Epithelial cell of esophagus (primary cell): ENCODE results near the gene MYO16.

Source experiments
- DNase-seq: peaks from one replicate; pipeline ENCODE4 v3.0.0; 2010; ENCODE audit warnings: low read depth
- H3K4me3 ChIP-seq: 2 replicates; pipeline ENCODE4 v1.5.1; 2011; ENCODE audit warnings: mild to moderate bottlenecking, low read length, control low read depth
- CTCF ChIP-seq: IDR thresholded peaks from 2 replicates; pipeline ENCODE4 v1.5.1; 2011; ENCODE audit warnings: low read depth, mild to moderate bottlenecking, low read length, control low read depth, inconsistent platforms; ENCODE audit not compliant: insufficient read depth; ENCODE audit errors: missing control alignments

The MYO16 gene

DNA sequence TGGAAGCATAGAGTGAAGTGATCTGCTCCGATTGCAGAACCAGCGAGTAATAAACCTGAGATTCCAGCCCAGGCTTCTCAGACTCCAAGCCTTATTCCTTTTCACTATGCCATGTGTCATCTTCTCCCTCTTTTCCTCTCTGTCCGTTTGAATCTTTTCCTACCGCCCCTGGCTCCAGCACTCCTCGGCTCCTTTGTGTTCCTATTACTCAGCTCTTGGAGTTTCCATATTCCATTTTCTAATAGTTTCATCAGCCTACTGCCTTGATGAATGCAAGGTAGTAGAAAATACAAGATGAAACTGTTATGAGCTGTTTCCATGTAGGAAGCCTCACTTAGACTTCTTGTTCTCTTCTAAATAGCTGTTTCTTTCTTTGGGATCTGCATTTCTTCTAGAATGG lies 138.6 kb downstream of the MYO16 start:
- no peak overlapping the region for H3K4me3 ChIP-seq
- no peak for TF ChIP-seq CTCF
- no peak for DNase-seq

- no peak overlapping the region for H3K4me3 ChIP-seq
- no peak for TF ChIP-seq CTCF
- peak; percentile 53 for DNase-seq
Measured at GRCh38 chr13:108769213-108770070, 140.0 kb downstream of the MYO16 start.

- no peak for TF ChIP-seq CTCF
- H3K4me3 ChIP-seq: no peak overlapping the region
Measured at GRCh38 chr13:108775597-108775996, 146.2 kb downstream of the MYO16 start.

DNA sequence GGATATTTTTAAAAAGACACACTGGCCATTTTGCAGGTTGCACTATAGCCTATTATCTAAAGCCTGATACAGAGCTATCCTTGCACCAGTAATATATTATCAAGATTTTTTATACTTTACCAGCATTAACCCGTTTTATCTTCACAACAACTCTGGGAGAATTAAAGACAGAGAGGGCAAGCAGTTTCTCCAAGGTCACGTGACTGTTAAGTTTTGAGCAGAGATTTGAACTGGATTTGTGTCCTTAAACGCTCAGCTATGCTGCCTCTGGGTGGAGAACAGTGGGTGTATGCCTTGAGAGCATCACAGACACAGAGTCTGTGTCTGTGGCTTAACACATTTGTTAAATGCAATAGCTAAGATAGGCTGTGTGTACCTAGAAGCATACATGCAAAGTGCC lies 147.2 kb downstream of the MYO16 start:
- H3K4me3 ChIP-seq: no peak overlapping the region
- no peak for TF ChIP-seq CTCF
- no peak for DNase-seq

More at GRCh38 chr13:108775597-108775996, 146.2 kb downstream of the MYO16 start:
- DNase-seq: no peak

- no peak for TF ChIP-seq CTCF
- DNase-seq: no peak
- H3K4me3 ChIP-seq: no peak overlapping the region
Measured at GRCh38 chr13:108777421-108778420, 148.3 kb downstream of the MYO16 start.

DNA sequence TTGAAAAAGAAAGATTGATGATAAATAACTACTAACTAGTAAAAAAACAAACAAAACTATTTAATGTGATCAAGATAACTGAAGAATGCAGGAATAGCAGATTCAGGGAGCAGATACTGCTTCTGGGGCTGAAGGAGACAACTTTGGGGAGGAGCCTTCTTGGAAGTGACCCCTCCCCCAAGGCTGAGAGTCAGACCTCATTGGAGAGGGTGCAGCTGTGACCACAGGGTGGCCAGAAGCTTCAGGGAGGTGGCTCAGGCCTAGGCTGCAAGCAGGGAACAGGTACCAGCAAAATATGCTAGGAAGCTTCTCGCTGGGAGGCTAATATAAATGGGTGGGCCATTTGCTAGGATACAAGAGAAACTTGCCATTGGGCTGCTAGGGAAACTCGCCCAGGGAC lies 149.9 kb downstream of the MYO16 start:
- no peak overlapping the region for H3K4me3 ChIP-seq
- no peak for TF ChIP-seq CTCF
- no peak for DNase-seq
